ENCODE data around the gene TPT1.

The TPT1 gene

DNA sequence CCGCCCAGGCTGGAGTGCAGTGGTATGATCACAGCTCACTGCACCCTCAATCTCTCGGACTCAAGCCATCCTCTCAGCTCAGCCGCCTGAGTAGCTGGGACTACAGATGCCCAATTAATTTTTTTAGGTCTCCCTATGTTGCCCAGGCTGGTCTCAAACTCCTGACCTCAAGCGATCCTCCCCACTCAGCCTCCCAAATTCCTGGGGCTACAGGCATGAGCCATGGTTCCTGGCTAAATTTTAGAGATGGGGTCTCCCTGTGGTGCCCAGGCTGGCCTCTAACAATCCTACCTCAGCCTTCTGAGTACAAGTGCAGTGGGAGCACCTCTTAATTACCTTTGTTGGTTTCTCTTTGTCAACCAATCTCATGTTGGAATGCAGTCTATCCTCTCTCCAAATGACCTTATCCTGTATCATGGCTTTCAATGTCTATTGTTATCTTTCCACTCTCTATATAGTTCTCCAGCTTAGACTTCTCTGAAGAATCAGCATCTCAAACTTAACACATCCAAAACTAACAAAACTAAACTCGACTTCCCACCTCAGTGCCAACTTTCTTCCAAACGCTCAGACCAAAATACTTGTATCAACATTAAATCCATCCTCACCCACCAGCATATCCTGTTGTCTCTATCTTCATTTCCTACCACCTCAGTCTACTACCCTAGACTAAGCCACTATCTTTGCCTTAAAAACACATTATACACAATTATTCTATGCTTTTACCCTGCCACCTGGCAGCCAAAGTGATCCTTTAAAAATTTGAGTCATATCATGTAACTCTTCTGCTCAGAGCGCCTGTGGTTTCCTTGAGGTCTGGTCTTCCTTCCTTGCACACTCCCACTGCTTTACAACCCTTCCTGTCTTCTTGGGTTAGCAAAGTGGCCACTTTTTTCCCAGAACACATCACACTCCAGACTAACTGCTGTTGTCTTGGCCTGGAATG lies 6.7 kb downstream of the TPT1 start:
- no peak for DNase-seq (ENCODE audit: low spot score)

DNA sequence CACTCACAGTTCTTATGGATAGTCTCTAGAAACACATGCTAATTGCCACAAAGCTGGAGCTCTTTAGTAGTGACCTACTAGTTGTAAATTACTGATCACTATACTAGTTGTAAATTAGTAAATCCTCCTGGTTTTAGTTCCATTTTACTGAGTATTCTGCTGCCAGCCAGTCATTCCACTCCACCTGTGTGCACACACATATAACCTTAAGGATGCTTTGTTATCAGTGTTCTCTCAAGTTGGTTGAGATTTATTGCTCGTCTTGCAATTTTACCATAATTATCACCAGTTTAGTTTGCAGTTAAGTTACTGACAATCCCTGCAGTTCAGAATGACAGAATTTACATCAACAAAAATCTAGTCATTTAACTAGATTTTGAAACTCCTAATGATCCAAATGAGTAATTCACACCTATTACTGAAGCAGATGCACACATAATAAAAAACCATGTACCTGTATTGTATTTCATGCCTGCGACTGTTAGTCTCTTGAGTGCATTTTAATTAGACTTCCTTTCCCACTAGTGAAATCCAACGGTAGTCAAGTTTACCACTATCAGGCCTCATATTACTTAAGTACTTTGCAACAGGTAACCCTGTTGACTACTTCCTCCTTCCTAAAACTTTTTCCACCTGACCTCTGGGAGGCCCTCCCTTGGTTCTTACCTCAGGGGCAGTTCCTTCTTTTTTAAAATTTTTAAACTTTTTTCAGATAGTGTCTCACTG lies 7.6 kb downstream of the TPT1 start:
- DNase-seq (ENCODE audit: low spot score): no peak

DNA sequence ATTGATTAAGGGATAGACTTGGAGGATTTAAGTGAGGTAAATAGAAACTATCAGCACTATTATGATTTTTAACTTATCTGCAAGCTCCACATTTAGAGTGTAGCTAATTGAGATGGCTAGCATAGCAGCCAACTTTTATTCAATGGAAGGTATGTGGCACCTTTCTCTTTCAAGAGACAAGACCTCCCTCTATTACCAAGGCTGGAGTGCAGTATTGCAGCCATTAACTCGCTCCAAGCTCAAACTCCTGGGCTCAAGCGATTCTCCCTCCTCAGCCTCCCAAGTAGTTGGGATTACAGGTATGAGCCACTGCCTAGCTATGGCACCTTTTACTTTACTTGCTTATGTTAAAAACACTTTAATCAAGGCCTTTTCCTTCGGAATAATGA lies 8.2 kb downstream of the TPT1 start:
- DNase-seq (ENCODE audit: low spot score): no peak

DNA sequence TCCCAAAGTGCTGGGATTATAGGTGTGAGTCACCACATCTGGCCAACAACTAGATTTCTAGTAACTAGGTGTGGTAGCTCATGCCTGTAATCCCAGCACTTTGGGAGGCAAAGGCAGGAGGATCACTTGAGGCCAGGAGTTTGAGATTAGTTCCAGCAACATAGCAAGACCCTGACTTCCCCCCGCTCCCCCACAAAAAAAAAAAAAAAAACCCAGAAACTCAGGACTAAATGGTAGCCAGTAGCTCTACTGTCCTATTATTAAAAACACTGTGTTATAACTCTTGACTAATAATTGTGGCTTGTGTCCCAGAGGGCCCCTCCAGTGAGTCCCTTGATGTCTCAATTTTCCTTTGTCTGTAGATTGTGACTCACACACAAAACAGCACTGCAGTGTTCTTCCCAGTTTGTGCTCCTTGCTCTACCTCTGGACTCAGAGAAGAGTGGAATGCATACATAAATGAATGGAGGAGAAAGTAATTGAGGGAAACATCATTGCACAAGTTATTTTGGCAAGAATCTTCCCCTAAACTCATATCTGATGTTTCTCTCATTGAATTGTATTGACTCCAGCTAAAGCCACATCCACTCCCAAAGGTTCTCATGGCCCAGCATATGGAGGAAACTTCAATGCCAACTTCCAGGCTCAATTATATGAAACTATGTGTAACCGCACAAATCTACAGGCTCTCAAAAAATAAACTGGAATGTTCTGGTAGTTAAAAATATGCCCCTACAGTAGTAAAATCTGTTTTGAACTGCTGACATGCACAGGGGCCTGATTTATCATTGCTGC lies 8.8 kb downstream of the TPT1 start:
- no peak for DNase-seq (ENCODE audit: low spot score)

DNA sequence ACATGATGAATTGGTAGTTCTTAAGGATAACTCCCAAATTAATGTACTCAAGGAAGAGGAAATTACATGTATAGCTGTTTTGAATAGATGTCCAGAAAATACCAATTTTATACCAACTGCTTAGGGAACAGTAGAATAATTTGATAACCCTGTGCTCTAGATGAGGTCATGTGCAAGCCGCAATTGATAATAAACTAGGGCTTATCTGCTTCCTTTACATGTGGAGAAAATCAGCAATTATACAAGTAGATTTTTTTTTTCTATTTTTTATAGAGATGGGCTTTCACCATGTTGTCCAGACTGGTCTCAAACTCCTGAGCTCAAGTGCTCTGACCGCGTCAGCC lies 9.3 kb downstream of the TPT1 start:
- no peak for DNase-seq (ENCODE audit: low spot score)

DNA sequence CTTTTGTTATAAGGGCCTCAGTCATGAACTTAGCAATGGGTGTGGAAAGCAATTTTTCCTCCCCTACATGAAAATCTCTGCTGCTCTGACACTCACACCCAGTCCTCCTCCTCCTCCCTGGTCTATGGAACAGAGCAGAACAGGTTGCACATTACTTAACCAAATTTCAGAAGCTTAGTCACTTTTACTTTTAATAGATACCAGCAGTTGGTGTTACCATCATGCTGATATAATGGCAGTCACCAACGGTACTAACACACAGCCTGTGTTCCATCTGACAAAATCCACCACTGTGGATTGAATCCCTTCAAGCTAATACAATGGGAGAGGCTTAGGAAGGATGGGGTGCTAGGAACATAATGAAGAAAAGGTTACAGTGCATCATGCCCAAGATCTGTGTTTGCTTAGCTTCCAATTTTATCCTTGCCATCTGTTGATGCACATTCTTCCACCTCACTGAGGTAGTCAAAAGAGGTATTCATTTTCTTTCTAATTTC lies 9.8 kb downstream of the TPT1 start:
- DNase-seq (ENCODE audit: low spot score): no peak

DNA sequence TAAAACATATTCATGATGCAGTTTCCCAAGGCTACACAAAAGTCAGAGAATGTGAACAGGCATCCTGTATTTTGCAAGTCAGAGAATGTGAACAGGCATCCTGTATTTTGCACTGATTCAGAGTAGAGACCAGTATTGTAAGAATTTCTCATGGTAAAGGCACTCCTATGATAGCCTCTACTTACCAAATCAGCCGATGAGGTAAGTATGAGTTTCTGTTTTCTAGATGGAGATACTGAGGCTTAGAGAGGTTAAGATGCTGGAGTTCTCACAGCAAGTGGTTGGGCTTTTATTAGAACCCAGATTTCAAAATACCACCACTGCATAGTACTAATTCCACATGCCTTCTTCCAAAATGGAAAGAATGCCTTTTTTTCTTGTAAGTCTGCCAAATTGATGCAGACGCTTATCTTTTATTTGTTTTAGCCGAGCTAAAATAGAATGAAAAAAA lies 12.3 kb downstream of the TPT1 start:
- DNase-seq (ENCODE audit: low spot score): no peak

DNA sequence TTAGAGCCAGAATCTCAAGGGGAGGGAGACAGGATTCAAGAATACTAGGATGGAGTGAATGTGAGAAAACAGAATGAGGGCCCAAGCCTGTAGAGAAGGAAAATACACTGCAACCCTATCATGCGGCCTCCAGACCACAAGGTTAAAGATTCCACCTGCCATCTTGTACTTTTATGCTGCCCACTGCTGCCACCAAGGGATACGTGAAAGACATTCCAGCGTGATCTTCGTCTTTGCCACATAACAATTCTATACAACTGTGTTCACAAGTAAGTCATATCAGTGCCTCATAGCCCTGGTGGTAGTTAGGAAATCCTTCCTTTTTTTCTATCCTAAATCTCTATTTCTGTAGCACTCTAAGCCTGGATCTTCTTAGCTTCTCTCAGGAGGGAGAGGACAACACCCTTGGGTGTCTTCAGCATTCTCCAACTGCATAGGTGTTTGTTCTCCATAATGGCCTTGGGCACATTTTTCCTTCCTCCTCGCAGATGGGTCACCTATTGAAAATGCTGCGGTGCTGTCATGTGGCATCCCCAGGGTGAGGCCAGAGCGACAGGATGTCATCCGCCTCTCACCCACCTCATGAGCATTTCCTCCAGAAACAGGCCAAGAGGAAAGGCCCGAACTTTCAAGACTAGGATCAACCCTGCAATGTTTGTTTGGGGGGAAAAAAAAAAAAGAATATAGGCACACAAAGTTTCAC lies 13.6 kb downstream of the TPT1 start:
- no peak for DNase-seq (ENCODE audit: low spot score)

DNA sequence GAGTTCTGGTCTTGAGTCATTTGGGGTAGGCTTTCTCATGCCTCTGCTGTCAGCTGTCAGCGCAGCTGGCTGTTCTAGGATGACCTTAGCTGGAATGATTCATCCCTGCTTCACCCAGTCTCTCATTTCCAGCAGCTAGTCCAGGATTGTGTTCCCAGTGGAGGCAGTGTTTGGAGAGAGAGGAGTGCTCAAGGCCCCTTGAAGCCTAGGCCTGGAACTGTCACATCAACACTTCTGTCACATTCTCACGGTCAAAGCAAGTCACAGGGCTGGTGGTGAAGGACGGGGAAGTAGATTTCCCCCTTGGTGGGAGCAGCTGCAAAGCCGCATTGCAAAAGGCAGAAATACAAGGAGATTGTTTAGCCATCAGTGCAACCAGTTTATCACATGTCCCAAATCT lies 15.2 kb downstream of the TPT1 start:
- DNase-seq (ENCODE audit: low spot score): no peak

DNA sequence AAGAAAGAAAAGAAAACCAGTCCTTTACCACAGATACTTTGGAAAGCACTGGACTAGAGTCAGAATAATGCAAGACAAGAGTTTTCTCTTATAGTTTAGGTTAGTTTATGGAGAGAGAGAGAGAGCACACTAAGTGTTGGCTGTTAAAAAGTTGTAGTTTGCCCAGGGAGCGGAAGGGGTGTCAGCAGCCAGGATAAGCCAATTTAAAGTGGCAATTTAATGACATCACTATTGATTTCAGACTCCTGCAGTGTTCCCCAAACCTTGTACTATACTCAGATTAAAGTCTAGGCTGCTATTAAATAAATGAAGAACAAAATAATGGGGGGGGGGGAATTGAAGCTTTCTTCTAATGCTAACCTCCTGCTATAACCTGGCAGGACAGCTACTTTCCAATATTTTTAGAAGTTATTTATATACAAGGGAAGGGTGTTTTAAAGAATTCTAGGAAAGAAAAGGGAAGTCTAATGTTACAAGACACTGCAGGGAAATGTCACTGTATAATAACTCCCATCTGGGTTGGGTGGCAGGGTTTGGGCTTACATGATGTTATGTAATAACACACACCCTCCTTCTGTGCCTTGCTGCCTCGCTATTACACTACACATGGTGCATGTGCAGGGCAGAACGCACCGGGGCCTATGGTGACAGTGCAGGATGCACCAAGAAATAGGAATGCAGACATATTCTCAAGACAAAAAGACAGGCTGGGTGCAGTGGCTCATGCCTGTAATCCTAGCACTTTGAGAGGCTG lies 19.9 kb downstream of the TPT1 start:
- DNase-seq (ENCODE audit: low spot score): no peak

DNA sequence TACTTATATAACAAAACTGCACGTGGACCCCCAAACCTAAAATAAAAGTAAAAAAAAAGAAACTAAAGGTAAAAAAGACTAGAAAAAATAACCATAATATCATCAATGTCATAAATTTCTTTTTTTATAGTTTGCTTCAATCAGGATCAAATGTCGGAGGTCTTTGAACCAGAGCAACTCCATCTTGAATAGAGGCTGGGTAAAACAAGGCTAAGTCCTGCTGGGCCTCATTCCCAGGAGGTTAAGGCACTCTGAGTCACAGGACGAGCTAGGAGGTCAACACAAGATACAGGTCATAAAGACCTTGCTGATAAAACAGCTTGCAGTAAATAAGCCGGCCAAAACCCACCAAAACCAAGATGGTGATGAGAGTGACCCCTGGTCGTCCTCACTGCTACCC lies 24.0 kb downstream of the TPT1 start:
- DNase-seq (ENCODE audit: low spot score): no peak

DNA sequence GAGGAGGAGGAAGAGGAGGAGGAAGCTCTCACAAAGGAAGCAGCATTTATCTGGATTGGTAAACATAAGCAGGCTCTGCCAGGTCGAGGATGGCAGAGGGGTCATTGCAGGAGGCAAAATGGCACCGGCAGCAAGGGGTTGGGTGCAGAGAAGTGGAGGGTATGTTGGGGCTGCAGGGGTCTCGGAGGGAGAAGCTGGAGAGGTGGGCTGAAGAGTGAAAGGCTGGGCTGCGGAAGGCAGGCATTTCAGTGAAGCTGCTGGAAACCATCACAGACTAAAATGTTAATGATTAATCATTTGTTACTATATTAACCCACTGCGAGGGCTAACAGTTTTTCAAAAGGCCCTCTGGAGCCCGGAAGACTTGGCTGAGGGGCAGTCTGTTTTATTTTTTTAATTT lies 24.6 kb downstream of the TPT1 start:
- no peak for DNase-seq (ENCODE audit: low spot score)

DNA sequence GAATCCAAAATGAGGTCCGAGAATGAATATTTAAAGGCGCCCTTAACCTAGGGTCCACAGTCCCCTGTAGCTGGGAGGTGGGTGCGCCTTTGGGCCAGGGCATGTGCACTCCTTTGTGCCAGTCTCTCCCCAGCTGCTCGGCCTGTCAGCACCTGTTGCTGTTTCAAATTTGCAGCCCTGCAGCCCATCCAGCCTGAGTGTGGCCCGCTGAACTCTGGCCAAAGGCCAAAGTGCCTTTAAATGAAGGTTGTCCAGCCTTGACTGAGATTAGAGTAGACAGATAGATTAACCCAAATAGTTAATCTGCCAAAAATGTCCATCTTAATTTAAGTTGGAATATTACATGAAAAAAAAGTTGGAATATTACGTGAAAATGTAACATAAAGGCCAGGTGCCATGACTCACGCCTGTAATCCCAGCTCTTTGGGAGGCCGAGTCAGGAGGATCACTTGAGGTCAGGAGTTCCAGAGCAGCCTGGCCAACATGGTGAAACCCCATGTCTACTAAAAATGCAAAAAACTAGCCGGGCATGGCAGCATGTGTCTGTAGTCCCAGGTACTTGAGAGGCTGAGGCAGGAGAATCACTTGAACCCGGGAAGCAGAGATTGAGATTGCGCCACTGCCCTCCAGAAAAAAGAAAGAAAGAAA lies 25.3 kb downstream of the TPT1 start:
- DNase-seq (ENCODE audit: low spot score): no peak

DNA sequence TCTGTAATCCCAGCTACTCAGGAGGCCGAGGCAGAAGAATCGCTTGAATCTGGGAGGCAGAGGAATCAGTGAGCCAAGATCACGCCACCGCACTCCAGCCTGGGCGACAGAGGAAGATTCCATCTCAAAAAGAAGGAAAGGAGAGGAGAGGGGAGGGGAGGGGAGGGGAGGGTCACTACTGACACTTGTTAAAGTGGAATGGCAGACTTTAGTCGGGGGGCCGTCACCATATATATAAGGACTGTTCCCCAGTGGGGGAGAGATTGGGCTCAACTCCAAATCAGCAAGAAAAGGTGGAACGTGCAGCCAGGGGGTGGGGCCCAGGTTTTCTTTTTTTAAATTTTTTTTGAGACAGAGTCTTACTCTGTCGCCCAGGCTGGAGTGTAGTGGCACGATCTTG lies 26.2 kb downstream of the TPT1 start:
- no peak for DNase-seq (ENCODE audit: low spot score)

DNA sequence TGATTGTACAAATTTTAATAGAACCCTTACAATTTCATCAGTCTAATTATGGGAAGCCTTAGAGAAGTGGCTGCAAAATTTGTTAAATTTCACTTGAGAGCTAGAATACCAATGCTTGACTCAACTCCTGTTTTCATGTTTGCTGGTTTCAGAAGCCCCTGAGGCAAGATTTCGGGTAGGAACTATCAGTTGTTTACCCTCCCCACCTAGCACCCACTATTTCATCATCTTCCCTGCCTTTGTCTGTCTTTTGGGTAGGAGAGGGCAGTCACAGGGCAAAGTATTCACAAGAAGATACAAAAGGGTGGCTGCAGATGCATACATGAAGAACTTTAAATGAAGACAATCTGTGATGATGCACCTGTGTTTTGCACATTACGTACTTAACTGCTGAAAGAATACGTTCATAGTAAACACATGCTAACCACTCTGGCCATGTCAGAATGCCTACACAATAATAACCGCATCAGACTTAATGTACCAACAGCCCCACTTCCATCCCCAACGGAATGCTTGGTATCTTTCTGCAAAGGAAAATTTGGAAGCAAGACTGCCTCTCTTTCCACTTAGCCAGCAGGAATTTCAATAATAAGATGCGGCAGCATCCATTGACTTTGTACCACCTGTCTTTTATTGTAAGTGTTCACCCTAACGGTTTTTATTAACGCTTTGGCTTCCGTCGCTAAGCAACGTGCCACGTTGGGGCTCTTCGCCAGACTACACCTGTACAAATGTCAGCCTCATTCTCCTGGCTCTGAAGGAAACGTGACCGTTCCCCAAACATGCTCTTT lies 30.4 kb downstream of the TPT1 start:
- no peak for DNase-seq (ENCODE audit: low spot score)

DNA sequence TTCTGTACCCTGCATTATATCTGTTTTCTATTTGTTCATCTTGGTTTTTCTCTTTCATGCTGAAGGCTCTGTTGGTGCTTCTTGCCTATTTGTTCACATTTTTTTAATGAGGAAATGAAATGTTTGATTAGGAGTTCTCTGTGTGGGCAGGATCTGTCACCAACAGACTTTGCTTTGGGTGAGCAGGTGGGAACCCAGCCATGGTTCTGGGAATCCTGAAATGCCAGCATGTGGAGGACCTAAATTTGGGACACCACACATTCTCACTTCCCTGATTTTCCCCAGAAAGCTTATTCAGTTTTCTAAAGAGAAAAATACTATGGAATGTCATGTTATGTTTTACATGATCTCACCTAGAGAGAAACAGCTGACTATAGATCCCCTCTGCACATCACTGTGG lies 34.0 kb downstream of the TPT1 start:
- no peak for DNase-seq (ENCODE audit: low spot score)

DNA sequence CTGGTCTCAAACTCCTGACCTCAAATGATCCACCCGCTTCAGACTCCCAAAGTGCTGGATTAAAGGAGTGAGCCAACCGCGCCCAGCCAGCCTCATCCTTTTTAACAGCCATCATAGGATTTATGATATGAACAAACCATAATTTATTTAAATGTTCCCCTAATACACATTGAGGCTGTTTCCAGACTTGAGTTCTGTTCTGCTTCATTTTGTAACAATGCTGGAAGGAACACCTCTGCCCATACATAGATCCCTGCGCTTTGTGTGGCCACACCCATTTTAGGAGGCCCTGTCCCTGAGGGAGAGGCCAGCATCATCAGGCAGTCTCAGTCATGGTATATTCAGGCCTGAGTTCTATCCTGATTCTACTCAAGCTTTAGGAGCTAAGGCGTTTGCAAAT lies 35.9 kb downstream of the TPT1 start:
- no peak for DNase-seq (ENCODE audit: low spot score)

DNA sequence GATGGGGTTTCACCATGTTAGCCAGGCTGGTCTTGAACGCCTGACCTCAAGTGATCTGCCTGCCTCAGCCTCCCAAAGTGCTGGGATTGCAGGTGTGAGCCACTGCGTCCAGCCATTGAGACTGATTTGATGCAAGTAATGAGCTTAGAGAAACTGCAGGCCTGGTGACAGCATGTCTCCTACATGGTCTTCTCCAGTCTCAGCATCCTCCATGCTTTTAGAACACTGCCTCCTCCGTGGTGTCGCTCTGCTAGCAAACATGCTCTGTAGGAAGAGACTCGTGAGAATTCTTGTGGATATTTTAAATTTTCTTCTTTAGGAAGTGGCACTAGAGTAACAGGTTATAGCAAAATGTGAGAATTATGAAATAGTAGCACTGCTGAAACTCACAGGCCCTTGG lies 37.1 kb downstream of the TPT1 start:
- DNase-seq (ENCODE audit: low spot score): no peak

DNA sequence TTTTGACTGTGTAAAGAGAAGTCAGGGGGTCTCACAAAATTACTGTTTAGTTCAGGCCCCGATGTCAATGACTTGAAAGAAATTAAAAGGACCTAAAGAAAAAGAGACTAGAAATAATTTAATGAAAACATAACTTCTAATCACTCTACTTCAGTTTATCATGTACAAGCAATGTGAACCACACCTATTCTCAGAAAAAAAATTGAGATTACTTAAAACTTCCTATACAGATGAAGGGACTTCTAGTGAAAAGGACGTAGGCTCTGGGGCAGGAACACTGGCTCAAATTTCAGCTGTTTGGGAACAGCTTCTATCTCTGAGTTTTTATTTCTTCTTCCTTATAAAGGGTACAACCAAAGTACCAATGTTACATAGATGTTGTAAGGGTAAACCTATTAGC lies 38.0 kb downstream of the TPT1 start:
- DNase-seq (ENCODE audit: low spot score): no peak

DNA sequence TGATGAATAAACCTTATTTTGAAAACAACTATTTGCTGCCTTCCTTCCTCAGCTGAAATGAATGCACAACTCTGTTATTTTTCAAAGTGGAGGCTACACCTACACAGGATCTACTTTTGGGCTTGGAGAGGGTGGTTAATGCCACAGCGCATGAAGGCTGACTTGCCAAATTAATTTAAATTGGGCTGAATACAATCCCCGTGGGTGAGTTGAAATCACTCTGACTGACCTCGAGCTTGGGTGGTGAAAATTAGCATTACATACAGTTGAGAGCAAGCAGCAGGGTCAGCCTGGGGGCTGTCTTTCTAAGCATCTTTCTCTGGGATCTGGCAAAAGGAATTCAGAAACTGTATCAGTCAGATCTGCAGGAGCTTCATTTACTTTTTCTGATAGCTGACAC lies 38.5 kb downstream of the TPT1 start:
- DNase-seq (ENCODE audit: low spot score): no peak
